ENCODE measurements around the gene QRSL1.
"Not testable (repeated sequence)": the region's sequence is repeated elsewhere in the genome, so short reads cannot be mapped to it uniquely, and the experiment has no call there.

Gene QRSL1

DNA sequence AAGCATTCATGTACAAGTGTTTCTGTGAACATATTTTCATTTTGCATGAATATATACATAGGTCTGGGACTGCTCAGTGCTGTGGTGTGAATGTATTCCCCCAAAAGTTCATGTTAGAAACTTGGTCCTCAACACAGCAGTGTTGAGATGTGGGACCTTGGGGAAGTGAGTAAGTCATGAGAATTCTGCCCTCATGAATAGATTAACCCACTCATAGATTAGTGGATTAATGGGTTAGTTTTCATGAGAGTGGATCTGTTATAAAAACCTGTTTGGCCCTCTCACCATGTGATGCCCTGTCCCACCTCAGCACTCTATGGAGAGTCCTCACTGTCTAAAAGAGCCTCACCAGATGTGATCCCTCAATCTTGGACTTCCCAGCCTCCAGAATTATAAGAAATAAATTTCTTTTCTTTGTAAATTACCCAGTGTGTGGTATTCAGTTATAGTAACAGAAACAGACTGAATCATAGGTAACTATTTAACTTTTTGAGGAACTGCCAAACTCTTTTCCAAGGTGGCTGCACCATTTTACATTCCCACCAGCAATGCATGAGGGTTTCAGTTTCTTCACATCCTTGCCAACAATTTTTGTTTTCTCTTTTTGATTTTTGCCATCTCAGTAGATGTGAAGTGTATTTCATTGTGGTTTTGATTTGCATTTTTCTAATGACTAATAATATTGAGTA, 45.3 kb downstream of the QRSL1 start:
- FAIRE-seq (no peak), DNase-seq (ENCODE audit: insufficient read length, low spot score) (no peak)

DNA sequence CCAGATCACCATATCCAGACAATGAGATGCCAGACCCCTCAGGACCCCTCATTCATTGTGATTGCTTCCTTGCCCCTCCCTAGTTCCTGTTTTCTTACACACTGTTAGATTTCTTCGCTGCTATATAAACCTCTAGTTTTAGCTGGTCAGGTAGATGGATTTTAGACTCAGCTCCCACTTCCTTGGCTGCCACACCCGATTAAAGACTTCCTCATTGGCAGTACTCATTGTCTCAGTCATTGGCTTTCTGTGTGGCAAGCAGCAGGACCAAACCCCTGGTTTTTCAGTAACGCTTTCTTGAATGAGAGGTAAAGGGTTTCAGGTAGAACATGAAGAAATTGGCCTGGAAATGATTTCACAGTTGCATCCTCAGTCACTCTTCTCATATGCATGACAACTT, 47.9 kb downstream of the QRSL1 start:
- no peak for FAIRE-seq
- DNase-seq (ENCODE audit: insufficient read length, low spot score), result no peak

DNA sequence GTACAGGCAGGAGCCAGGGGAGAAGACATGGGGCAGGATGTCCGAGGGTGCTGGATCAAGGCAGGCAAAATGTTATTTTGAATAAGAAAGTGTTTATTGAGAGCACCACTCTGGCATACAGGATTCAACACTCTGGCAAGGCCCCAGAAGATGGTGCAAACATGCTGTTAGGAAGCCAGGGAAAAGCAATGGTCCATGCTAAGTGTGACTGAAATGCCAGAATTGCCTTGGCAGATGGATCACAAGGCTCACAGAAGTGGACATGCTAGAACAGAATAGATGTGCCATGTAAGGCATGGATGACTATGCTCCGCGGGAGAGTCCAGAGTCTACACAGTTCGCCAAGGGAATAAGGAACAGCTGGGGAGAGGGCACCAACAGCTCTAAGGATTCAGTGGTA, 54.6 kb downstream of the QRSL1 start:
- no peak for FAIRE-seq
- DNase-seq (ENCODE audit: insufficient read length, low spot score), result no peak

DNA sequence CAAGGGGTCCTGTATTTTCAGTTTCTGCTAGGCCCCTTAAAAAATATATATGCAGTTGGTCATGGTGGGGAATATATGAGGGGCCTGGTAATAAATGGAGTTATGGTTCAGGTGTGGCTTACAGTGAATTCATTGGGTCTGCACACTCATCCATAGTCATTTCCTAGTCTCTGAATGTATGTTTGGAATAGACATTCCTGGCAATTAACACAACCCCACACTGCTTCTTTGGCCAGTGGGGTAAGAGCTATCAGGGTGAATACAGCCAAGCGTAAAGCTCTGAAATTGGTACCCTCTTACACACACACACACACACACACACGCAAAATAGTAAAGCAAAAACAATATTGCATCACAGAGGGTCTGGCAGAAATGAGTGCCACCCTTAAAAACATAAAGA, 56.5 kb downstream of the QRSL1 start:
- FAIRE-seq (no peak), DNase-seq (ENCODE audit: insufficient read length, low spot score) (no peak)

DNA sequence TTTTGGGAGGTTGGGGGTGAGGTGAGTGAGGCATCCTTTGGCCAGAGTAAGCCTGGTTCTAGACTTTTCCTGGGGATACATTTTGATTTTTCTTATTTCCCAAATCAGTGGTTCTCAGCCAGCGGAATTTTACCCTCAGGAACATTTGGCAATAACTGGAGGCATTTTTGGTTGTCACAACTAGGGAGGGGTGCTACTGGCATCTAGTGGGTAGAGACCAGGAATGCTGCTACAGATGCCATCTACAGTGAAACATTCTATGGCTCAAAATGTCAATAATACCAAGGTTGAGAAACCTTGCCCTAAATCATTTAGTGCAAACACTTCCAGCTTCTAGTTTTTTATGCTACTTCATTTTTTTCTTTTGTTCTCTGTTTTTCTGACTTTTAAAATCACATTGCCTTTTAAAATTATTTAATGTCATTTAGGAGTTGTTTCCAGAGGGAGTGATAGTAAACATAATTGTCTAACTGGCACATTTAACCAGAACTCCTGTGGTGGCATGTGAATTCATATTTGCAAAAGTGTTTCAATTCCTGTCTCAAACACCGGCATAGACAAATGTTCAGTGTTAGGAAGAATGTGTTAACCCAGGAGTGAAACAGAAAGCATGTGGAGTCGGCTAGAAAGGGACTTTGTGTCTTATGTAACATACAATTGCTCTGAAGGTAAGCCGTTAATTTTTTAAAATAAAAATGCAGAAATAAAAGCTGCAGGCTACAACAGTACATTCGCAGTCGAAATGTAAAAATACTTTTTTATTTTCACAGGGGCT, 59.0 kb downstream of the QRSL1 start:
- no peak for DNase-seq (ENCODE audit: insufficient read length, low spot score)
- no peak for FAIRE-seq

DNA sequence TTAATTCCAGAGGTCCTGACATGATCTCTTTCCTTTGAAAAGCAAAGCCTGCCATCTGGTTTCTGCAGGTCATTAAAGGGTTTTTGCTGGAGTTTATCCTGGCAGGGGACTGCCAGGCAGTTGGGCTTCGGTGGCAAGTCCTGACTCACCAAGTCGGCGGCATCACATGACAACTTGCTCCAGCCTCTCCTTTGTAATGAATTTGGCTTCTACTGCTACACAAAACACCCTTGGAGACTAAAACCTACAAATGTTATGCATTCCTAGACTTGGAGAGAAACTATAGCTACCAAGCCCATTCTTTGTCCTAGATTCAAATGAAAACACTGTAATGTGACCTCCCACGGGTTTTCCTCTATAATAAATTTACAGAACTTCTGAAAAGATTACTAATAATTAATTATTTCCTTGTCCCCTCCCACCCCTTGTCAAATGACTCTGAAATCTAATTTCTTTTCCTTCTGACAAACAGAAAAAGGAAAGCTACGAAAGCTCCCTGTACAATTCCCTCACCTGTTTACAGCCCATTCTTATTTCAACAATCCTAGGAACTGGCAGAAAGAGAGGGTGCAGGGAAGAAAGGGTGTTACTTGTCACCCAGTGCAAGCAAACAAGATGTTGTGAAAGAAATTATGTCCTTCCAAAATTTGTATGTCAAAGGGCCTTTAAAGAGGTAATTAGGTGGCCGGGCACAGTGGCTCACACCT, 62.9 kb downstream of the QRSL1 start:
- peak; percentile 15 for DNase-seq (ENCODE audit: insufficient read length, low spot score)
- no peak for FAIRE-seq

DNA sequence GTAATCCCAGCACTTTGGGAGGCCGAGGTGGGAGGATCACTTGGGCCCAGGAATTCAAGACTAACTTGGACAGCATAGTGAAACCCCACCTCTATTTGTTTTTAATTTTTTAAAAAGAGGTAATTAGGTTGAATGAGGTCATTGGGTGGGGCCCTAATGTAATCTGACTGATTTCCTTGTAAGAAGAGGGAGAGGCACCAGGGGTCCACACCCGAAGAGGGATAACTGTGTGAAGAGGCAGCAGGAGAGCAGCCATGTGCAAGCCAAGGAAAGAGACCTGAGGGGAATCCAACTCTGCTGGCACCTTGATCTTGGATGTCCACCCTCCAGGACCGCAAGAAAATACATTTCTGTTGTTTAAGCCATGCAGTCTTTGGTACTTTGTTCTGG, 63.4 kb downstream of the QRSL1 start:
- no peak for FAIRE-seq

DNA sequence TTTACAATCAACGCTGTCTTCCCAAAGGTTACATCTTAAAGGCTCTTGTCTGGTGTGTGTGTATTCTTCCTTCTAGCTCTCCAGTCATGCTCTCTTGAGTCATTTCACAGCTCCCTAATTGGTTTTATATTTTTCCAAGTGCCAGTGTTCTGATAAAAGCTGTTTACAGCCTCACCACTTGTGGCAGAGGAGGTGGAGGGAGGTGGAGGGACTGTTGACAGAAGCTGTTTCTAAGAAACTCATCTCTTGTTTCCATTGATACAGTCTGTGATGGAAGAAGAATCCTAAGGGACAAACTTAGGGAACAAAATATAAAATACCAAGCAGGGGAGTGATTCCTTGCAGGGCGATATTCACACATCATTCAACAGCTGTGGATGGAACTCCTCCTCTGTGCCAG, 64.0 kb downstream of the QRSL1 start:
- DNase-seq (ENCODE audit: insufficient read length, low spot score) (no peak), FAIRE-seq (no peak)

More for the DNA sequence above, 63.4 kb downstream of the QRSL1 start:
- no peak for DNase-seq (ENCODE audit: insufficient read length, low spot score)

DNA sequence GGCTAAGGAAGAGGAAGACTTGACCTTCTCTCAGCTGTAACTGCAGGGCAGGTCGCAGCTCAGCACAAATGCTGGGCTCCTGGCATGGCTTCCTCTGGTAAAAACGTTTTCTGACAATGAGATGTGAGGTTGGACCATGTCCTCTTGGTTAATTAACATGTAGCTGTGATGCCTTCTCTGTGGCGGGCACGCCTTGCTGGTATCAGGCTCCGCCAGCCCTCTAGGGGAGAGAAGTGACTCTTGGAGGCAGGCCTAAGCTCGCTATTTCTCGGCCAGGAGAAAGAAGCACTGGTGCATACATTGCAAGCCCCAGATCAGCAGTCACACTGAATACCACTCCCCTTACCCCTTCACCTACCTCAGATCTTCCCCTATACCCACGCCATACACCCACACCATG, 65.0 kb downstream of the QRSL1 start:
- no peak for FAIRE-seq
- no peak for DNase-seq (ENCODE audit: insufficient read length, low spot score)

DNA sequence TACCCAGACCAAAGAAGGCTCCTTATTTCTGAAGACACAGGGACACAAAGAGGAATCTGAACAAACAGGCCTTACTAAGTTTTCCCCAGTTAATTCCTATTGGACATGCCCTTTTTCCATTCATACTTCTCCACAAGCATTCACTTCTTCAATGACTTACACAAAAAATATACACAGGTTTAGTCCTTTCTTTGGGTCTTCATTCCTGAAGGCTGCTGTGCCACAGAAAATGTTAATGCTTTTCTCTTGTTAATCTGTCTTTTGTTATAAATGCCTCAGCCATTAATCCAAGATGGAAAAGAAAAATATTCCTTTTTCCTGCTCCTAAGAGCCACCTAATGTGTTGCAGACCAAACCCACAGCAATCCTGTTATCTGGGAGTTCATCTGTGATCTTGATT, 71.2 kb downstream of the QRSL1 start:
- FAIRE-seq, result no peak

DNA sequence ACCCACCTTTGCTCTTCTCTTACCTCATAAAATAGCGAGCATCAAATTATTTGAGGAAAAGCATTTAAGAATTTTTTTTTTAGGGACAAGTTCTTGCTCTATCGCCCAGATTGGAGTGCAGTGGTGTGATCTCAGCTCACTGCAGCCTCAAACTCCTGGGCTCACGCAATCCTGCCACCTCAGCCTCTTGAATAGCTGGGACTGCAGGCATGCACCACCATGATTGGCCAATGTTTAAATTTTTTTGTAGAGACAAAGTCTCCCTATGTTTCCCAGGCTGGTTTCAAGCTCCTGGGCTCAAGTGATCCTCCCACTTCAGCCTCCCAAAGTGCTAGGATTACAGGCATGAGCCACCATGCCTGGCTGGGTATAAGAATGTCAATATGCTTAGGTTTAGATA, 71.8 kb downstream of the QRSL1 start:
- not testable (repeated sequence) for DNase-seq (ENCODE audit: insufficient read length, low spot score); FAIRE-seq

More for the DNA sequence above, 71.2 kb downstream of the QRSL1 start:
- DNase-seq (ENCODE audit: insufficient read length, low spot score), result no peak

DNA sequence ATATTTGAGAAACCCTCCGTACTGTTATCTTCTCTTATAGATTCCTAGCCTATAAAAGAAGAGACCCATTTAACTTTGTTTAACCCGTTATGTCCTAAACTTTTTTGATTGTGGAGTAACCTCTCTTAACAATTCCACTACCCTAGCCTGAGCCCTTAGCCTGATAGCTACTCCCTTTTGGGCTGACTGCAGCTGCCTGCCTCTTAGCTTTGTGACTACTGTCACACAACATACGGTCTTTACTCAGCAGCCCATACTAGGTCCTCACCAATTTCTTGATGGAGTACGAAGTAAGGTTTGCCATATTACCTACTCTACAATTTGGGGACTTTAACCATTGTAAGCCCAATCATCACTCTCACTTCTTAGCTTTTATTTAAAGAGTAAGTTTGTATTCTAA, 72.7 kb downstream of the QRSL1 start:
- FAIRE-seq (no peak), DNase-seq (ENCODE audit: insufficient read length, low spot score) (no peak)

DNA sequence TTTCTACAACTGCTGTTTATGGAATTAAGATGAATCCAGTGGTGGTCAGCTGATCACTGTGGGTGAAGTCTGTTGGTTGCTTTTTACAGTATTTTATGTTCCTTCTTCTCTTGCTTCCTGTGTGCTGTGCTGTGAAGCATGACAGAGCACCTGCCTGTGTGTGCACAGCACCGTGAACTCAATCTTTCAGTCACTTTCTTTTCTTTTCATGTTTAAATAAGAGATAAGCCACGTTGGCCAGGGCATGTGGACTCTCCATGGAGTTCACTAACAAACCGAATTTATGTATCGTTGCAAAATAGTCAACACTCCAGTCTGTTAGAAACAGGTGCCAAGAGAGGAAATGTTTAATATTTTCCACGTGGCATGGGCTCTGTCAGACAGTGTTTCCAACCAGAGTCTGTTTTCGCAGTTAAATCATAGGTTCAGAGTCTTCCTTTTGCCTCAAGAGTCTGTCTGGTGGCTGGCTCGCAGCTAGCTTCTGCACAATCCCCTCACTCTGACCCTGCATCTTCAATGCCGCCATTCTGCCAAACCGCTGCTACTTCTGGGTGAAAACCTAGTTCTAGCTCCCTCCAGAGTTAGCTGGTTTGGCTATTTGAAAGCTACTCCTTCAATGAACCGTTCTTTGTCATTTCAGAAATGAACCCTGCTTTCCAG, 73.2 kb downstream of the QRSL1 start:
- FAIRE-seq (no peak), DNase-seq (ENCODE audit: insufficient read length, low spot score) (no peak)

DNA sequence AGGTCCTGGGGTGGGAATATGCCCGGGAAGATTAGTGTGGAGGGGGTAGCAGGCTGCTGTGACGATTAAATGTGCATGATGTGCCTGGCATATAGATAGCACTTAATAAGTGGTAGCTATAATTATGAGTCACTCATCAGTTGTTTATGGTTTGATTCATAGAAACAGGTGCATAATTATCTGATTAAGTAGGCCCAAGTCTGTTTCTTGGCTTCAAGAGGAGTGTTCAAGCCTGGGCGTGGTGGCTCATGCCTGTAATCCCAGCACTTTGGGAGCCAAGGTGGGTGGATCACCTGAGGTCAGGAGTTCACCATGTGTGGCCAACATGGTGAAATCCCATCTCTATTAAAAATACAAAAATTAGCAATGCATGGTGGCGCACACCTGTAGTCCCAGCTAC, 74.9 kb downstream of the QRSL1 start:
- FAIRE-seq, result no peak

DNA sequence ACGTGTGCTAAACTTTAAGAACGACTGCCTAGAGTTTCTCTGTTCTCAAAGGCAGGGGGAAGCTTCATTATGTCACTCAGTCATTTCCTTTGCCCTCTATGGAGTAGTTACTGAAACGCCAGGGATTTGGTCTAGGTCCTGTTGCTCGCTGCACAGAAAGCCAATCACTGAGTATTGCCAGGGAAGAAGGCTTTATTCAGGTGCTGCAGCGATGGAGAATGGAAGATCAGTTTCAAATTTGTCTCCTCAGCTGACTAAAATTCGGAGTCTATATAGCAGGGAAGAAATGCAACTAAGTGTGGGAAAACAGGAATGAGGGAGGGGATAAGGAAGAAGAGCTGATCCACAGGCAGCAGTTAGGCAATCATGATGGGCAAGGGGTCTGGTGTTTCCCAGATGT, 75.8 kb downstream of the QRSL1 start:
- no peak for DNase-seq (ENCODE audit: insufficient read length, low spot score)
- FAIRE-seq, result no peak

More for the DNA sequence above, 74.9 kb downstream of the QRSL1 start:
- no peak for DNase-seq (ENCODE audit: insufficient read length, low spot score)

DNA sequence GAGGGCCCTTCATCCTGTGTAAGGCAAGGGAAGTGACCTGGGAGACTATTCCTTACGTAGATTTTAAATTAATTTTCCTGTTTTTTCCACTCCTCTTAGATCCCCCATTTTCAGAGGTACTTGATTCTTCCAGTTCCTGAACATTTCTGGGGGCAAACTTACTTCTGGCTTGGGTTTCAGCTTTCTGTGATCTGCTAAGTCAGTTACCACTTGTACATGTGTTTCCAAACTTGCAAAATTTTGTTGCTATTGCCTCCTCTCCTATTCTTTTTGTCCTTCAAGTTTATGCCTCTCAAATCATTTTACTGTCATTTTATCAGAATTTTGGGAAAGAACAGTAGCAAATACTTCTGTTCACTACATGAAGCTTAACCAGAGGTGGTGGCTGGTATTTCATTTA, 81.2 kb downstream of the QRSL1 start:
- no peak for DNase-seq (ENCODE audit: insufficient read length, low spot score)
- FAIRE-seq, result no peak

DNA sequence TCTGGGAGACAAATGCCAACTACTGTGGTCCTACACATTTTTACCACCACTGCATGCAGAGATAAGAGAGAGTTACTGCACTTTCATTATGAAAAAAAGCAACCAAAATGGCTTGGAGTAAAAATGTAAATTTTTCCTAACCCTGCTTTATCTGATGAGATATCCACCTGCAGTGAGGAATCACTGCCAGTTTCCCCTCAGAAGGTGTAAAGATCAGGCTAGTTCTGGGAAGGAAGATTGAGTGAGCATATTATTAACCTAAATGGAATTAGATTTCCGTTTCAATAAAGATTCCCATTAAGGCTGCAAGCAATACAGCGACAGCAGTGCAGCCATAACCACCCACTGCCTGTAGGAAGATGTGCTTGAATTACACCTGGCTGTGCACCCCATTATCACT, 84.9 kb downstream of the QRSL1 start:
- FAIRE-seq, result no peak
- DNase-seq (ENCODE audit: insufficient read length, low spot score), result no peak

DNA sequence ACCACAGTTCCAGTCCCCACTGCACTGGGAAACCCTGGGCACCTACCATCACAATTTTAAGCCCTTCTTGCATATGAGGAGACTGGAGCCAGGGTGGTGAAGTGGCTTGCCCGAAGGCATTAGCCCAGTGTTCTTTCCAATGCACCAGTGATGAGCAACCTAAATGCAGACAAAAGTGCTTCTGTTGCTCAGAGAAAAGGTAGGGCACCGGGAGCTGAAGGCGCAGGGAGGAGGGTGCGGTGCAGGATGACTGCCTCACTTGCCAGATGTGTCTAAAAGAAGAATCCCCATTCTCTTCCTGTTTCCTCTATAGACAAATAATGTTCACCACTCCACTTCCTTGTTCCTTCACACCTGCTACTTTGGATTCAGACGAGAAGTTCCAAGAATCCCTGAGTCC, 86.5 kb downstream of the QRSL1 start:
- DNase-seq (ENCODE audit: insufficient read length, low spot score) (no peak), FAIRE-seq (no peak)

DNA sequence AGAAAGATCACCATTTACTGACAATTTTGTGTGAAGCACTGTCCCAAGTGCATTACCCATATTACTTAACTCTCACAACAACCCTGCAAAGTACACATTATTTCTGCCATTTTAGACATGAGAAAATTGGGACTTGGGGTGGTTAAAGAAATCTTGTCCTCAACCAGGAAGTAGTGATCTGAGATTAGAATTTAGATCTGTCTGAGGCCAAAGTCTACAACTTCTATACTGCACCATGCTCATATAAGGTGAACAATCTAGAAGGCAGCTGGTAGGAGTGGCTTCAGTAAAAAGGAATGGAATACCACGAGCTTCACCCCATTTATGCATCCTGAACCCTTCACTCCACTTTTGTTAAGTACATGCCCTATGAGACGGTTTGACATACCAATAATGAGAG, 87.6 kb downstream of the QRSL1 start:
- DNase-seq (ENCODE audit: insufficient read length, low spot score), result no peak
- no peak for FAIRE-seq

Data from HTR-8/SVneo (cell line).